WI38 (cell line): ENCODE results near the gene GNE.

Source experiments
- H3K4me3 ChIP-seq: 2 replicates; pipeline ENCODE4 v1.5.1; 2011; ENCODE audit warnings: low read depth, mild to moderate bottlenecking, control low read depth, low read length
- CTCF ChIP-seq: IDR thresholded peaks from 2 replicates; pipeline ENCODE4 v1.5.1; 2012; ENCODE audit warnings: low read depth, mild to moderate bottlenecking, control low read depth, low read length

The GNE gene

GRCh38 chr9:36217256-36217968, 40.8 kb downstream of the GNE start:
- TF ChIP-seq CTCF = no peak
- no peak overlapping the region for H3K4me3 ChIP-seq

- no peak for TF ChIP-seq CTCF
- H3K4me3 ChIP-seq = no peak overlapping the region
Observed at GRCh38 chr9:36214571-36214970, 43.7 kb downstream of the GNE start.

GRCh38 chr9:36213989-36214388, 44.3 kb downstream of the GNE start:
- H3K4me3 ChIP-seq = no peak overlapping the region
- TF ChIP-seq CTCF = no peak

- TF ChIP-seq CTCF = no peak
- no peak overlapping the region for H3K4me3 ChIP-seq
Observed at GRCh38 chr9:36213387-36213786, 44.9 kb downstream of the GNE start.

- H3K4me3 ChIP-seq = no peak overlapping the region
- TF ChIP-seq CTCF = no peak
Observed at GRCh38 chr9:36211510-36211909, 46.7 kb downstream of the GNE start.

GRCh38 chr9:36210722-36211121, 47.5 kb downstream of the GNE start:
- H3K4me3 ChIP-seq = no peak overlapping the region
- no peak for TF ChIP-seq CTCF

- no peak for TF ChIP-seq CTCF
- H3K4me3 ChIP-seq = no peak overlapping the region
Observed at GRCh38 chr9:36208521-36209253, 49.6 kb downstream of the GNE start.
